DMS 273 treated with DMSO at 0.1 percent for 48 hours (cell line): Measurements from ENCODE around the gene CAMK4.
A peak's percentile ranks its signal among the peaks of the same experiment; 100 is the strongest.
"Not testable (repeated sequence)": the region's sequence is repeated elsewhere in the genome, so short reads cannot be mapped to it uniquely, and the experiment has no call there.

Source experiments
- DNase-seq: peaks from one replicate; lab custom pipeline; 2025; lab: John Stamatoyannopoulos, UW

Gene CAMK4

GRCh38 chr5:111310711-111311620 is 86.8 kb downstream of the CAMK4 start:
- DNase-seq: peak; percentile 42

DNA sequence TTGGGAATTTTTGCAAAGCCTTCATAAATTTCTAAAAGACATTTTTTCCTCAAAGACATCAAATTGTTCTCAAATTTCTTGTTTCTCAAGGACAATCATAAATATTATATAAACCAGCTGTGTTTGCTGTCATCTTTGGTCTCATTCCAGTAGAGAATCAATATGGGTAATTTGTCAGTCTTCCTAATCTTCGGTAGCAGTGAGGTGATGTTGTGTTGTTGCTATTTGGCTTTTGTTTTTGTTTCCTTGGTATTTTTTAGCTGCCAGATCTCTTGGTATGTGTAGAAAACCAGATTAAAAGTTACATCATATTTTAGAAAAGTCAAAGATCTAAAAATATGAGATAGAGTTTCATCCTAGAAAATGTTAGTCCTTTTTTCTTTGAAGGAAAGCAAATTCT is 87.5 kb downstream of the CAMK4 start:
- no peak for DNase-seq

DNA sequence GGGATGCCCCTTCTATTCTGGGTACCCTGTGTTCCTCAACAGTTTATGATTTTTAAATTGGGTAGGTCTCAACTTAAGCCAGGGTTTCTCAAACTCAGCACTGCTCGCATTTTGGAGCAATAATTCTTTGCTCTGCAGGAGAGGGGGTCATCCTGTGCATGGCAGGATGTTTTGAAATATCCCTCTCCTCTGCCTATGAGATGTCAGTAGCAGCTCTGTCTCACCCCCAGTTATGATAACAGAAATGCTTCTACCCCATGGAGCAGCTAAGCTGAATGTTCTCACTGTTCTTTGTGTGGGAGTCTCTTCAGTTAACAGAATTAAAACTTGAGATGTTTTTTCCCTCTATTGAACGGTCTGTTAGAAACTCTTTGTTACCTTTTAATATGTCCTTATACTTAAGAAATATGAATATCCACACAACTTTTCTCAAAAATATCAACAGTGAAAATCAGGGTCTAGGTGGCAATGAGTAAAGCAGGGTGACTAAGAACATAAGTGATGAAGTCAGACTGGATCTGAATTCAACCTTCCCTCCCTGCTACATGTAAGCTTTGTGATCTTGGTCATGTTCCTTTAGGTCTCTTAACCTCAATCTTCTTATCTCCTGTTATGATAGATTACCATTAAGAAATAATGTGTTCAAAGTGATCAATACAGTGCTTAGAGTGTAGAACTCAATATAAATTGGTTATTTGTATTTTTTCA is 89.0 kb downstream of the CAMK4 start:
- DNase-seq: no peak

GRCh38 chr5:111320953-111321352 is 96.8 kb downstream of the CAMK4 start:
- DNase-seq: no peak

DNA sequence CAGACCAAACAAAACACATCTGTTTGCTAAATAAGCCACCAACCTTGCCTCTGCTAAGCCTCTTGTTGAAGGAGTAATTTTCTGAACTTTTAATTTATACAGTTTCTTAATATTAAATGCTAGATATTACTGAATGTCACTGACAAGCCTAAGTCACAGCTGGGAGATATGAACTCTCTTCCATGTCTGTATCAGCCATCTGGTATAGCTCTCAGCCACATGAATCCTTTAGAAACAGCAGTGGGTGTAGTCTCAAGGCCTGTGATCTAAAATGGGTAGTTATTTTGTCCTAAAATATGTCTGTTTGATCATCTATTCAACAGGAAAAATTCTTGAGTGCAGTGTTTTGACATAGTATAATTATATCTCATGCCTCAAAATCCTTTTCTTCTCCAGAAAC is 97.2 kb downstream of the CAMK4 start:
- no peak for DNase-seq

GRCh38 chr5:111326551-111326950 is 102.4 kb downstream of the CAMK4 start:
- DNase-seq: no peak

DNA sequence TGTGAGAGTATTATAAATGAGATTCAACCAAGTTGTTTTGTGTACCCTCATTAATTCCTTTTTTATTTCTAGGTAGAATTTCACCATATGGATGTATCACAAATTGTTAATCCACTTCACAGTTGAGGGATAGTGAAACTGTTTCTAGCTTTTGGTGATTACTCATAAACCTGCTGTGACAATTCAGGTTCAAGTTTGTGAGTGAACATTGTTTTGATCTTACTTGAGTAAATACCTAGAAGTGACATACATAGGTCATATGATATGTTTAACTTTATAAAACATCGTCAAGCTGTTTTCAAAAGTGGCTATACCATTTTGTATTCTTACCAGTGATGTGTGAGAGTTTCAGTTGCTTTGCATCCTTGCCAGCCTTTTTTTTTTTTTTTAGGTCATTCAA is 112.9 kb downstream of the CAMK4 start:
- DNase-seq: peak; percentile 74

DNA sequence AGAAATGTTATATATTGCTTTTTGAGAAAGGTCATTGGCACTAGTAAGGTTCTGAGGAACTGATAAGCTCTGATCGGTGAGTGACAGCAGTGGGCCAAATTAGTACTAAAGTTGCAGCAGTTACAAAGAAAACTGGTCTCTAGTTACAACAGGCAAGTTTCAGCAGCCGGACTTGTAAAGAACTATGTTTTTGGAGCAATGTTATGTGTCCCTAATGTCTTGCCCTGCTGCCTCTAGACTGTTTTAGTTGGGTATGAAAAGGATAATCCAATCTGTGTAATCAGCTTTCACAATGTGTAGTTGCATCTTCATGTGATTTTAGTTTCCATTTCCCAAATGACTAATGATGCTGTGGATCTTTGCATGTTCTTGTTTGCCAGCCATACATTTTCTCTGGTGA is 113.5 kb downstream of the CAMK4 start:
- DNase-seq: peak; percentile 67

- peak; percentile 26 for DNase-seq
Observed at GRCh38 chr5:111345731-111346130, 121.5 kb downstream of the CAMK4 start.

DNA sequence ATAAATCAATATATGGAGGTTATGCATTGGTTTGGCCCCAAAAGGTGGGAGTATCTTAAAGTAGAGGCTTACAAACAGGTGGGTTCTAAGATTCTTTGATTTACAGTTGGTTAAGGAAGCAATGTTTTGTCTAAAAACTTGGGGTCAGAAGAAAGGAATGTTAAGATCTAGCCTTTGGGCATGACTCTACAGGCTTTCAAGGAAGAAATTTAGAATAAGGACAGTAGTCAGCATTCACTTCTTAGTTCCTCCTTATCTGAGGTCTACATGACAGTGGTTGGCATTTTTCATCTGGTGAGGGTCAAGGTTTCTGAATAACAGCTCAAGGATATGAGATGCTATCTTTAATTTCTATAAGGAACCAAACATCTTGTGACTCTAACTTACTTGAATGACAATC is 122.8 kb downstream of the CAMK4 start:
- no peak for DNase-seq

- no peak for DNase-seq
Observed at GRCh38 chr5:111348661-111349329, 124.6 kb downstream of the CAMK4 start.

GRCh38 chr5:111349429-111349828 is 125.2 kb downstream of the CAMK4 start:
- no peak for DNase-seq

- no peak for DNase-seq
Observed at GRCh38 chr5:111353035-111353434, 128.9 kb downstream of the CAMK4 start.

DNA sequence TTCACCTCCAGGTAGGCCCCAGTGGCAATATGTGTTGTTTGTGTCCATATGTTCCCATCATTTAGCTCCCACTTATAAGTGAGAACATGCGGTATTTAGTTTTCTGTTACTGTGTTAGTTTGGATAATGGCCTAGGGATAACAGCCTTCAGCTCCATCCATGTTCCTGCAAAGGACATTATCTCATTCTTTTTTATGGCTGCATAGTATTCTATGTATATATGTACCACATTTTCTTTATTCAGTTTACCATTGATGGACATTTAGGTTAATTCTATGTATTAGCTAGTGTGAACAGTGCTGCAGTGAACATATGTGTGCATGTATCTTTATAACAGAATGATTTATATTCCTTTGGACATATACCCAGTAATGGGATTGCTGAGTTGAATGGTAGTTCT is 134.5 kb downstream of the CAMK4 start:
- DNase-seq: not testable (repeated sequence)

GRCh38 chr5:111360173-111360572 is 136.0 kb downstream of the CAMK4 start:
- no peak for DNase-seq

DNA sequence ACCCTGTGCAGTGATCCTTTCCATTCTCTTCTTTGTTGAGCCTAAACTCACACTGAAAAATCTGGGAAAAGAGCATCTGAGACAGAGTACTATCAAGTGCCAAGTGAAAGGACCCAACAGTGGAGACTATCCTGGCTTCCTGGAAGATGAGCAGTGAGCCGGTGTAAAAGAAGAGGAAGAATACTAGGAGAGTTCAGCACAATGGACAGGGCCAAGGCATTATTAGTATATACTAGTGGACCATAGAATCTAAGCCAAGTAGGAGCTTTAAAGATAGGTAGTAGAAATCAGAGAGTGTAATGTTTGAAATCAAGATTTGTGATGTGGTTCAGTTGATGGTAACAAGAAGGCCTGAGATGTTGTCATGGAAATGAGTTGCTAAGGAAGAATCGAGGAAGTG is 140.8 kb downstream of the CAMK4 start:
- DNase-seq: no peak

DNA sequence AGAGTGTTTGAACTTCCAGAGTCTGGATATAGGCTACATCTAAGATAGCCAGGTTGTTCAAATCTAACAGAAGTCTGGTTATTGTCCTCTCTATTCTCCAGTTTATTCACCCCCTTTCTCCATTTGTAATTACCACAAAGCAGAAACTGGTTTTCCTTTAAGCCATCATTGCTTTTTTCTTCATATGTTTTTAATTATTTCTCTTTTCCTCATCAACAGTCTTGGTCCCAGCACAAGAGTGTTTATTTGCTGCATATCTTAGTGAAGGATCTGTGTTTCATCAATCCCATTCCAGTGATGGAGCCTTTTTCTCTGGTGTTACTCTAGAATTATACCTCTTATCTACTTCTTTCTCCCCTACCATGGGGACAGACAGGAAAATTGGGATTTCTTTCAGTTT is 142.2 kb downstream of the CAMK4 start:
- no peak for DNase-seq

DNA sequence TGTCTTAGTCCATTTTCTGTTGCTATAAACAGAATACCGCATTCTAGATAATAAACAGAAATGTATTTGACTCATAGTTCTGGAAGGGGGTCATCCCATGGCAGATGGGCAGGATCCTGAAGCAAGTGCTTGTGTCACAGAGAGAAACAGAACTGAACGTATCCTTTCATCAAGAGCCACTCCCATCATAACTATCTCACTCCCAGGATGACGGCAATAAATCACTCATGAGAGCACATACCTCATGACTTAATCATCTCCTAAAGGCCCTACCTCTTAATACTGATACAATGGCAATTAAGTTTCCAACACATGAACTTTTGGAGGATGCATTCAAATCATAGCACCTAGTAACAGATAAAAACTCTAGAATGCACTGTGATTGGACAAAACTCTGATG is 142.9 kb downstream of the CAMK4 start:
- DNase-seq: no peak

GRCh38 chr5:111372799-111373198 is 148.6 kb downstream of the CAMK4 start:
- DNase-seq: no peak

DNA sequence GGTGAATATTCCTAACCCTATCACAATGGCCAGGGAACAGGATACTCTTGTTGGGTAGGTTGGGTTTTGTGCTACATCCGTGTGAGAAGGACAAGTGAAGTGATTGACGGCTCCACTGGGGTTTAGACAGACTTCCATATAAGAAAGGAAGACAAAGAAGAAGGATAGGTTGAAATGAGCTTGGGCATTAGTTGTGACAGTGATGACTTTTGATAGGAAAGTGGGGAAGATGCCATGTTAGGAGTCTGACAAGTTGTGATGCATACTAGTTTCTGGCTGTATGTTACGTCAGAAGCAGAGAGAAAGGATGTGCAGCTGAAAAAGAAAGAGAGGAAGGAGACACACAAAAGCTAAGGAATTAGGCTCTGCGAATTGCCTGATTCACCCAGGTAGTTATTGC is 150.2 kb downstream of the CAMK4 start:
- no peak for DNase-seq

DNA sequence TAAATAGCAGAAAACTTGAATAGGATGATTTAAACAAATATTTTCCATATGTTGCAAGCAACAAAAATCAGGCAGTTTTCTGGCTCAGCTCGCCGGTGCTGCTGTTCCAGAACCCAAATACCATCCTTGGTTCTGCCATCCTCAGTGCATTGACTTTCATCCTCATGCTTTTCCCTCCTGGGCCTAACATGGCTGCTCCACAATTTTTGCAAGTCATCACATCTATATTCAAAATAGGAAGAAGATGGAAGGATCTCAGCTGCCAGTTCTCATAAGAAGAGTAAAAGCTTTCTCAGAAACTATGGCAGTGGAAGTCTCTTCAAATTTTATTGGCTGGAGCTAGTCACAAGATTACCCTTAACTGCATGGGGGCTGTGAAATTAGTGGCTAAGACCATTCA is 151.5 kb downstream of the CAMK4 start:
- DNase-seq: no peak

GRCh38 chr5:111377306-111377705 is 153.1 kb downstream of the CAMK4 start:
- DNase-seq: no peak

- no peak for DNase-seq
Observed at GRCh38 chr5:111379391-111379816, 155.2 kb downstream of the CAMK4 start.
